Activated gamma-delta T cell treated with anti-CD3 and anti-CD28 coated beads, Interleukin-2, amount 50 U/mL, for 16 hours (primary cell): Measurements from ENCODE around the gene CEP95.

ENCODE experiments used
- DNase-seq: peaks from one replicate; pipeline ENCODE4 v3.0.0-alpha.2; 2020; ENCODE audit warnings: low read depth

Gene CEP95

DNA sequence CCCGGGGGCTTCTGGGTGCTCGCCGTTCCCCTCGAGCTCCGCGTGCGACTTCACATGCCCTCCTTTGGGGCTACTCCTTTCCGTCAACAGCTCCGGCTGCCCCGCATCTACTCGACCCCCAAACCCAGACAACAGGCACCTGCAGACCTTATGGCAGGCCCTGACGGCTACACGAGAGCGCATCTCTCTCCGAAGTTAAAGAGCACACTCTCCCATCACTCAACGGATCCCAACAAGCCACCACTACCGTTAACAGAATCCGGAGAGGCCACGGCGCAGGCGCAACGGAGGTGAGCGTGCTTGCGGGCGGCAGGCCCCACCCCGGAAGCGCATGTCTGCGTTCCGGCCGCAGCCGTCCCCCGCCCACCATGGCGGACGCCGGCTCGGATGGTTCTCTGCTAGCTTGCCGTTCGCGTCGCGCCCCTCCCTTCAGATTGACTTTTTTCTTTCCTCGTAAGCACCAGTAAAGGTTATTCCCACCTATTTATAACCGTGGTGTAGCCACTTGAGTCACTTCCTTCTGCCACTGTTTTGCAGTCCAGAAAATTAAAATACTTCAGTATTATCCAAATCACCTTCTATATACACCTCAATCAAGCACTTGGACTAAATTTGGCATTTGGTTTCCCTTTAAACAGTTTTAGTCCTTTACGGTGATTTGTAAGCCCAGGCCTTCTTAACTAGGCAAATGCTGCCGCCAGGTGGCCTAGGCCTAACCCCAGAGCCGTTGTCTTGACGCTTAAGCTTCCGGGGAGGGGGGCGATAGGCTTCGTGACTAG, 9.8 kb upstream of the CEP95 start, which contains the start of gene POLG2:
TSS of gene POLG2 (minus strand) at position 269 of the 779 bp plus-strand sequence. CDS start at position 183, 86 bp downstream.
- peak; percentile 94 for DNase-seq

DNA sequence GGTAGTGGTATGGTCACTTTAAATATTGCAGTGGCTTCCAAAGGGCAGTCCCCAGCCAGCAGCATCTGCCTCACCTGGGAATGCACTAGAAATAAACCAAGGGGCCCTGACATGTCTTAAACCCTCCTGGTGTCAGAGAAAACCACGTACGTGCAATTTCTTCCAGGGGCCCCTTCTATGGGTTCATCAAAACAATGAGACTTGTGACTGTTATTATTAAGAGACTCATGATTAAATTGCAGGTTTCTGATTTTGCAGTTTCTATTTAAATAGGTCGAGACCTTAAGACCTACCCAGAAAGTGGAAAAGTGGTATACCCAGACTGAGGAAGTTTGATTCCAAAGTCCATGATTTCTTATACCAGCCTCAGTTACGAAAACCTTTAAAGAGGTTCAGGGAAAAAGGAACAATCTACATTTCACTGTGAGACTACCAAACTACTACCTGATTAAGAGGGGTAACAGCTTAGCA, 9.2 kb upstream of the CEP95 start:
- no peak for DNase-seq

DNA sequence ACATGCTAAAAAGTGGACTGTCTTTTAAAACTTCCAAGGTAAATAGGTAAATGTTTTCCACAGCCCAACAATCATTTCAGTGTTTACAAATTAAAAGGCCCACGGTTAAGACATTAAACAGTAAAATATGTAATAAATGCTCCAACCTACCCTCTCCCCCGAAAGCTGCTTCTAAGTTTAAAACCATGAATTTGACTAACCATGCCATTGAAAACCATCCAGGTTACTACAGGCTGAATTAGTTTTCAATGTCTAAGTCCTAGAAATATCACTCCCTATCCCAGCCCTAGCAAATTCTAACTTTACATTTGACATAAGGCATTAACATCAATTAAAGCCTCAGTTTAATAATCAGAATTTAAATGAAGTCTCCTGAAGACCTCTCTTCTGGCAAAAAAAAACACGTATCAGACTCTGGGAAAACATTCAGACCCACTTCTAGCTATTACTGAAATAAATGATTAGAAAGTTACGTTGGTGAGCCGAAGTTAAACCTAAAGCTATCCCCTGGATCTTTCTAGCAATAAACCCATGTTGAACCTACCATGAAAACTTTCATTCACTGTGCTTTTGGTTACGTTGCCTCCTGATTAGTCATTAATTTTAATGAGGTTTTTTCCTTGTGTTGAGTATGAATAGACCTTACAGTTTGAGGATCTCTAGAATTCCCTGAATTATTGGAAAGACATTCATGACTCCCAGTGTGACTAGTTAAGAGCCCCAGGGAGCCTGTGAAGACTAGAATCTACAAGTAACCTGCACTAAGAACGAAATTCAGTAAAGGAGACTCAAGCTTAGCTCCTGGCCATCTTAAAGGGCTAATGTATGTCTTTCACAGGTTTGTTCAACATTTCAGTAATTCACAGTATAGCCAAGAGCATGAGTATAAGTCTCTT, 8.2 kb upstream of the CEP95 start:
- DNase-seq, result no peak

DNA sequence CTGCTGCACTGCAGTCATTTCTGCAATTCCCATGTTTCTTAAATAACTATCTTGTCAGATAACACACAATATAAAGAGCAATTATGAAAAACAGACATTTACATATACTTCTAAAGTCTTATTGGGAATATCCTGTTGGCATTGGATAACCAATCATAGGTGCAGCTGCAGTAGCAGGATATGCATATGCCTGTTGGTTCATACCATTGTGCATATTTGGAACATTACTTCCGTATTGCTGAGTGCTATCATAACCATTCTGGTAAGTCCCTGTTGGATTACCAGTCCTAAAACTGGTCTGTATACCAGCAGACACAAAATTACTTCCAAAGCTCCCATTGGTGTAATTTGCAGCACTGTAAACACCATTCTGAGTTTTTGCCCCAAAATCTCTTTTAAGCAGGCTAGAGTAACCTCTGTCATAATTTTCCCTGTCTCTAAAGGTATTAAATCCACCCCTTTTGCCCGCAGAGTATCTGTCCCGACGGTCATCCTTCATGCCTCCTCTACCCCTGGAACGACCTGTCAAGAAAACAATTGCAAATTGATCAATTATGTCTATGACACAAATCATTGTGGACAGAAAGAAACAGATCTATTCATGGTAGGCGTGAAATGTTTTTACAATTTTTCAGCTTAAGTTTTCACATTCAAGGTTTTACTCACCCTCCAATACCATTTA, 6.8 kb upstream of the CEP95 start:
- no peak for DNase-seq

DNA sequence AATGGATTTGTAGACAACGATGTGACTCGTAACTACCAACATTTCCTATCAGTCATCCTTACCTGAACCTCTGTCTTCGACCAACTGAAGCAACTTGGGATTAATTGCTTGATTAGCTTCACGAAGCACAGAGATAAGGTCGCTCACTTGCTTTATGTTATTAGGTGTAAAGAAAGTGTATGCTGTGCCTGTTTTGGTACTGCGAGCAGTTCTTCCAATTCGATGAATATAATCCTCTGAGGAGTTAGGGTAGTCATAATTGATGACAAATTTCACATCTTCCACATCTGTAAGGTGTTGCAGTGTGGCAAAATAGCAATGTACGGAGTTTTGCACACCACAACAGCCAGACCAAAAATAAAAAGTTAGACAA, 6.3 kb upstream of the CEP95 start:
- DNase-seq, result no peak

DNA sequence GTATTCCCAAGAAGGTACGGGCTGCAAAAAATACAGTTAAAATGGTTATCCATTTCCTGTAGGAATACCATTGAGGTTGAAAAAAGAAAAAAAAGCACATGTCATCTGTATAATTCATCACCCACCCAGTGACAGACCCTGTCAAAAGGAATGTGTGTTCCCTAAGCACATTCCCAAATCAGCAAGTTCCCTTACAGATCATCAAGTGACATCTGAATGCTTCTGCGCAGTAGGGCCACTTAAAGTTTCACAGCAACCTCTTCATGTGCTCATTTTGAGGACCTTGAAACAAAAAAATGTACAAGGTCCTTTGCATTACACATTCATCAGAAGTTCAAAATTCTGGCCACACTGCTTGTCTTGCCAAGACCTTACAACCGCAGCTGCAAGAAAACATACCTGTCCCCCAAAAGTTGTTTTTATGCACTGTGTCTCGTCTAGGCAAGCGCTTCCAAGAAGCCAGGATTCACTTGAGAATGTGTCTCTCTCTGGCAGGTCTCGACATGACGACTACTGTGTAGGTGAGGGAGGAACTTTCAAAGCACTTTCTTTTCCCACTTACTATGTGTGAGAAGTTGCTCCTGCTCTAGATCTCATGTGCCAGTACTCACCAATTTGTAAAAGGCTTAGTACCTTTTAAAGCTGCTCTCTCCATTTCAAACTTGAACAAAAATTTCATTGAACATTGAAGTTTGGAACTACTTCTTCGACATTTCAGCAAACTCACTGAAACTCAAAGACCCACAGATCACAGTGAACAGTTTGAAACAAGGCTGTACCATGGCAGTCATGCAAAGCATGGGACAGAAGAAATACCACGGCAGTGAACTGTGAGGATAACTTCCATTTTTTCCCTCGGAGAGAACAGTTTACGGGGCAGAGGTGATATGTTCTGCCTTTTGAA, 5.7 kb upstream of the CEP95 start:
- no peak for DNase-seq

DNA sequence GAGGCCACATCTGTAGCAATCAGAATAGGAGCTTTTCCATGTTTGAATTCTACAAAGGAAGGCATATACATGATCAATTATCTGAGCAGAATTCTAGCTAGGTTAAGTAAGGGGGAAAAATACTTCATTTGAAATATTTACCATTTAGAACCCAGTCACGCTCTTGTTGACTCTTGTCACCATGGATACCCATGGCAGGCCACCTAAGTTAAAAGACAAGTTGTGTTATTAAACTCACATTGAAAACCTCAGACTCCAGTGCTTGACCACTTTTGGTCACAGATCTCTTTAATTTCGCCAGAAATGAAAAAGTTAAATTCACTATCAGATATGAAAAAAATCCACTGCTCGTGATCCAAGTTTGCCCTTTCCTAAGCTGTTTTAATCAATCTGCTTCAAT, 4.8 kb upstream of the CEP95 start:
- DNase-seq, result no peak

DNA sequence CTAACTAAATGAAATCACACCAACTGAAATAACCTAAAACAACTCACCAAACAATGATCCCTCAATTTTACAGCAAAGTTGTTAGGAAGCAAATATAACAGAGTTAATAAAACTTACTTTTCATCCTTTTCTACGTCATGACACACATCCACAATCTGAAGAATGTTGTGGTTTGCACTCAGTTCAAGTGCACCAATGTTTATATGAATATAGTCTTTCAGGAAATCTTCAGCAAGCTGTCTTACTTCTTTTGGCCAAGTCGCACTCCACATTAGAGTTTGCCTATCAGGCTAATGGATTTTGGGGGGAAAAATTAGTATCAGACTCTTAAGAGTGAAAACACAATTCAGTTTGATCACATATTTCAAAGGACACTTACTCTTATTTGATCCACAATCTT, 4.0 kb upstream of the CEP95 start:
- DNase-seq, result no peak

DNA sequence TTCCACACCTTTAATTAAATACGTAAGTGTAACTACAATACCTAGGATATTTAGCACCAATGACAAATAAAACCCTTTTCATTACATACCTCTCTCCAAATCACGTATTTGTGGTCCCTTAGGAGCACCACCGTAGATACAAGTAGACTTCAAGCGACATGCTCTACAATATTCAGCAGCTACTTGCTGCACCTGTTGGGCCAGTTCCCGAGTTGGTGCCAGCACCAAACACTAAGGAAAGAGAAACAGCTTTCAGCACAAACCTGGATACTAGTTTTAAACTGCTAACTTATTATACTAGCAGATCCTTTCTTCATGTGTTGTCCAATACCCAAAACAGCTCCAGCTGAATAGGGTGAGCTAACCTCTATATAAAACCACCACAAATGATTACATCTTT, 3.4 kb upstream of the CEP95 start:
- no peak for DNase-seq

DNA sequence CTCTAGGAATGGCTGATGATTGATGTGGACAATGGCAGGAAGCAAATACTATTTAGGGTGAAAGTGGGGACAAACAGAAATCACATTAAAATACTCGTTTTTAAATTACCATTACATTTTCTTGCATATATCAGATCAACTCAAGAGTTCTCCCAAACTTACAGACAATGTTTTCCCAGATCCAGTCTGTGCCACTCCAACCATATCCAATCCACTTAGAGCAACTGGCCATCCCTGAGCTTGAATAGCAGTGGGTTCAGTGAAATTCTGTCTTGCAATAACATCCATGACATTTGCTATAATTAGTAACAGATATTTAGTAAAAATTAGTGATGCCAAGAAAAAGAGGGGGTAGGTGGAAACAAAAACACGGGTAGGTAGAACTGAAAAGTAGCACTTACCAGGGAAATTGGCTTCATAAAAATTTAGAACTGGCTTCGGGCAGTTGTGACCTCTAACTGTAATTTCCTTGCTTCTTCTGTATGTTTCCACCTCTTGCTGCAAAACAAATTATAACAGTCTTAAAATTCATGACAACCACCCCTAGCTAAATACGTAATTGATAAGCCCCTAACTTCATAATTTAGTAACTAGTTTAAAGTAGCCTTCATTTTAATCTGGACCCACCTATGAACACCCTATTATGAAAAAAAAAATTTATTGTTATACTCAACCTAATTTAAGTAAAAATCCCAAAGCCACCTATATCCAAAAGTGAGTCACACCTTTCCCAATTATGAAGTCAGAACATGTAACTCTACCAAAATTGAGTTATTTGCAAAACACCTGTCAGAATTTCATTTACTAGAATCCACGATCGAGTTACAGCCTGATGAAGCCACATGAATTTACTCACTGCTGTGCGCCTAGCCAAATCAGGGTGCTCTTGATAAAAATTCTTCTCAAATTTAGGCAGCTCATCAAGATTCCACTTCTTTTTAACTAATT, 2.7 kb upstream of the CEP95 start:
- DNase-seq, result no peak

DNA sequence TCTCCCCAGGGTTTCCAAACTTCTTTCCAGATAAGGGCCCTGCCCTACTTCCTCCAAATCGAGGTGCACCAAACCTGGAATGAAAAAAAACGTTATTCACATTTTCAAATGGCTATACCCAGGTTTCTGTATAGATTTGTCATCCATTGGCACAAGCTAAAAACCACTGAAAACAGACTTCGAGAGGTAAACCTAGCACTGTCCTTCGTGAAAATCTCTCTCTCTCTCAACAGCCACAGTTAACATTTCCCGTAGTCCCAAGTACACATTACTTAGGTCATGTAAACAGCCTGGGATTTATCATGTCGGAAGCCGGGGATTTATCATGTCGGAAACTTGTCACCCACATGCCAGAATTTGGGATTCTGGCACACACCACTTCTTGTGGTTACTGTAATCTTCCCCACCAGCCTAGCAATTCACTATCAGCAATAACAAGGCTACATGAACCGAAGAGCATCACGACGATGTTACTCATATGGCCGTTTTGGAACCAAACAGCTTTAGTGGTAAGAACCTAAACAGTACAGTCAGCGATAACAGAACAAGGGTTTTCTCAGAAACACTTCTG, 1.9 kb upstream of the CEP95 start:
- DNase-seq, result no peak

DNA sequence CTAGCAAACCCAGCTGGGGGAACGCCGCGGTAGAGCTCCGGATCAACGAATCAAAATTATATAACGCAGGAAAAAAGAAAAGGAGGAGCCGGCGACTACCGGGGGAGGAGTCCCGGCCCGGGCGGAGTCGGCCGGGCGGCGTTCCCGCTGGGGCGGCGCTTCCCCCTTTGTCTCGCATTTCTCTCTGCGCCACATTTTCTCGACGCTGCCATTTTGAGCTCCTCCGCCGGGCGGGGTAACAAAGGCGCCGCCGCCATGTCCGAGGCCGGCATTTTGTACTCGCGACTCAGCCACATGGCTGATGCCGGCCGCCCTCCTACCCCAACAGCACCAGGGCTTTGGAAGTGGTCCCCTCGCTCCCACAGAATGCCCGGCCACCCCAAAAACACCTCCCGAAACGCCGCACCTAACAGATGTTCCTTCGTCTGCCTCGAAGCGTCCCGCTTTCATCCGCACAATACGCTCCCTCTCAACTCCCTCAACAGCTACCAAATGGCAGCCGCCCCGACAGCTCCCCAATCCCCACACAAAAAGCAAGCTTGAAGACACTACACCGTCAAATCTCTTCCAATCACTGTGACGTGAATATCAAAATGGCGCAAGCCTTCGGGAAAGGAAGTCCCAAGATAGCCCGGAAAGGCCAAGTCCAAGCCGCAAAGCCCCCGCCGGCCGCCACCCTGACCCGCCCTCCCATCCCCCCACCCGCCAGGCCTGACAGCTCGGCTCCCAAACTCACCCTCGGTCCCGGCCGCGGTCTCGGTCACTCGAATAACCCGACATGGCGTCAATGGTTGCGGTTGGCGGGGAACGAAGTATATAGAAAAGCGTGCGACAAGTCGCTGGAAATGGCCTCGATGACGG, 1.2 kb upstream of the CEP95 start:
- DNase-seq, result peak; percentile 78

DNA sequence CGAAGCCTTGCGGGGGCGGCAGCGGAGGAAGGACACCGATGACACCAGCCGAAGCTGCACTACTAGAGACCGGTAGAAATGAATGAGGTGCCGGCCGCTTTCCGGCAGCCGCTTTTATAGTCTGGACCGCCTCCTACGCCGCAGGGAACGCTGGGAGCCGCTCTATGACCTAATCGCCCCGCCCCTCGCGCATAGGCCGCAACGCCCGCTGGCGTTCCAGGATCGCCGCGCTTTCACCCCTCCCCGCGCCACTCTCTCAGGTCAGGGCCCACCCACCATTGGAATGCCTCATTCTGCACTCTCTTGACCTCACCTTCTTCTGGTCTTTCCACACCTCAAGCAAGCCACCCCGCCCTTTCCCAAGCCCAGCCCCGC, 589 bp upstream of the CEP95 start, which contains the start of gene DDX5:
TSS of gene DDX5 (minus strand) at position 89 of the 375 bp plus-strand sequence. CDS start 170 bp downstream, outside the sequence.
- DNase-seq, result peak; percentile 97

DNA sequence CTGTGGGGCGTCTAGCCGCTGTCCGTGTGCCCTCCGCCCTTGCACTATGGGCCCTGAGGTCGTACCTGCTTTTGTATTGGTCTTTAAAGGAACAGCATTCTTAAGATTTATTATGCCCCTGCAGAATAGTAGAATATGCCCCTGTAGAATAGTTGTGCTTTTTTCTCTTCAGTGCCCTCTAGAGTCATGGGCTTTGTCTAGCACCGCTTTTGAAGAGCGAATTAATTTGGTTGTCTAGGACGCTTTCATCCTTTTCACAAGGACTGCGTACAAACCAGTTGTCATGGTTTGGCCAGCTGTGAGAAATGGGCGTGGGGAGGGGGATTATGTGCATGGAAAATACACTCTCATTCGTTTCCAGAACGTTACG, 621 bp downstream of the CEP95 start:
- peak; percentile 21 for DNase-seq

DNA sequence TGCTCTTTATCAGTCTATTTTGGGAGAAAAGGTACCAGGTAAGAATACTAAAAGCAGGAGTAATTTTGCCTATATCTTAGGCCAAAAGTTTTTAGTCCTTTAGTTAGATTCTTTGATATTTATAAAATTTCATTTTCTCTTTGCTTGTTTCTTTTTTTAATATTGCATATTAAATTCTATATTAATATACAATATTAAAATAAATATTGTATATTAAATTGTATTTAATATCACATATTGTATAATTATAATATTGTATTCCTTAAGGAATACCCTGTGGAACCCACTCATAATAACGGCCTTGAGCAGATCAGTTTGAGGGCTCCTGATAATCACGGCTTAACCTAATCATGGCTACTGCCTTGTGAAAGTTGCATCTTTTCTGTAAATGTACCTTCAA, 1.9 kb downstream of the CEP95 start:
- DNase-seq, result no peak

DNA sequence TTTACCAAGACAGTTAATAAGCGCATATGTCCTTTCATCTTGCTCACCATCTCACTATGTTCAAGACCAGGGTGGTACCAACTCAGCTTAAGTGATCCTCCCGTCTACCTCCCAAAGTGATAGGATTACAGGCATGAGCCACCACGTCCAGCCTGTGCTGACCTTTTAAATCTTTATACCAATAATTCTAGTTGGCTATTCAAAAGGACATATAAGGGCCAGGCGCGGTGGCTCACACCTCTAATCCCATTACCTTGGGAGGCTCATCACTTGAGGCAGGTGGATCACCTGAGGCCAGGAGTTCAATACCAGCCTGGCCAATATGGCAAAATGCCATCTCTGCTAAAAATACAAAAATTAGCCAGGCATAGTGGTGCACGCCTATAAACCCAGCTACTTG, 2.4 kb downstream of the CEP95 start:
- no peak for DNase-seq

DNA sequence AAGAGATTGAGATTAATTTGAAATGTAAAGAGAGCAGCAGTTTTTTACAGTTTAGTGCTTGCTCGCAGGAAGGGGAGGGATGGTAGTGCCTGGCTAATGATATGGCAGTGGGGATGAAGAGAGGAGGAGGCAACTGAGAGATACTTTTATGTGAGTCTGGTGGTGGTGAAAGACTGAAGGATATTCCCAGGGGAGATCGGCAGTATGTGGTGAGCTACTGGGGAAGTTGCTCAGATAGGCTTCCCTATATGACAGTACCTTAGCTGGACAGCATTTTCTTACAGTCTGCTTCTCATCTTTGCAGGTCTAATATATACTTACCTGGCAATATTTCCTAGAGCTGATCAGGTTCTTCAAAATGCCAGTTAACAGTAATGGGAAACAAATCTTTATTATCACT, 8.6 kb downstream of the CEP95 start:
- no peak for DNase-seq

DNA sequence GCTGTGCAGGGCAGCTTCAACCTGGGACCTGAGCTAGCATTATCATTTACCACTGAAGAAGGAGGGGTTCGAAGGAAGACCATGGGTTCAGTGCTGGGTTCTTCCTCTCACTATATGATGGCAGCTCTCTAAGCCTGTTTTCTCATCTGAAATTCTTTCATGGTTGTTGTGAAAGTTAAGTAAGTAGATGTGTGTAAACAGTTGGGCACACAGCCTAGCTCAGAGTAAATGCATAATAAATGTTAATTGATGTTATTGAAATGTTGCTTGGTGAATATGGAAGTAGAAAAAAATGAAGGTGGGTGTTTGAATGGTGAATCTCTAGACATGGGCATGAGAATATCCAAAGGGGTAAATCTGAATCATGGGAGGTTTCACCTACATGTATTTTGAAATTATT, 9.1 kb downstream of the CEP95 start:
- DNase-seq, result no peak

DNA sequence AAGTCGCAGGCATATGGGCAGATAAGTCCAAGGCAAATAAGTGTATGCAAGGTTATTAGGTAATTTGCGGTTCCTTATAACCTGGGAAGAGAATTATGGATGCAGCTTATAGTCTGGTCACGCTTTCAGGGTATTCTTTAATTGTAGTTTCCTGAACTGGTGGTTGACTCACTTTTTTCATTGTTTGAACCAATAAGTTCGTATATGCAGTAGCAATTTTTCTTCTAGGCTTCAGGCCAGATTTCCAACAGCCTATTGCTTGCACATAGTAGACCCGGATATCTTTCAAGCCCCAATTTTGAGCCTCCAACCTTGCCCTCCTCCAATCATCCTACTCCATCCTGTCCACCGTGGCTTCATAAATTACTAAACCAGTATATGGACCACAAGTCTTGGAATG, 12.8 kb downstream of the CEP95 start:
- DNase-seq, result no peak
